ENCODE measurements around the gene ACTL7A.
"Not testable (repeated sequence)": the region's sequence is repeated elsewhere in the genome, so short reads cannot be mapped to it uniquely, and the experiment has no call there.

ACTL7A gene

GRCh38 chr9:108836319-108836718 is 25.7 kb upstream of the ACTL7A start:
- Histone ChIP-seq H3K27me3 (ENCODE audit: control insufficient read depth, insufficient read depth, low read length) (no peaks in the 10 kb centered on the region), H3K4me1 (ENCODE audit: control insufficient read depth, insufficient read depth, low read length) (no peaks in the 10 kb centered on the region), H3K4me2 (ENCODE audit: low read length) (no peak overlapping the region), H3K4me3 (ENCODE audit: low read length) (no peak overlapping the region), H3K9me3 (replicated peaks; ENCODE audit: low read length) (no peaks in the 10 kb centered on the region), H3K36me3 (ENCODE audit: insufficient read depth, low read length) (no peaks in the 10 kb centered on the region), H3K9ac (ENCODE audit: low read depth, low read length) (no peak overlapping the region)

GRCh38 chr9:108836781-108837180 is 25.3 kb upstream of the ACTL7A start:
- Histone ChIP-seq H3K9me3 (replicated peaks; ENCODE audit: low read length) (no peaks in the 10 kb centered on the region), H3K9ac (ENCODE audit: low read depth, low read length) (no peak overlapping the region), H3K27me3 (ENCODE audit: control insufficient read depth, insufficient read depth, low read length) (no peaks in the 10 kb centered on the region), H3K36me3 (ENCODE audit: insufficient read depth, low read length) (no peaks in the 10 kb centered on the region), H3K4me3 (ENCODE audit: low read length) (no peak overlapping the region), H3K4me2 (ENCODE audit: low read length) (no peak overlapping the region), H3K4me1 (ENCODE audit: control insufficient read depth, insufficient read depth, low read length) (no peaks in the 10 kb centered on the region)

GRCh38 chr9:108837530-108837929 is 24.5 kb upstream of the ACTL7A start:
- H3K9ac ChIP-seq (ENCODE audit: low read depth, low read length), result no peak overlapping the region
- H3K27me3 ChIP-seq (ENCODE audit: control insufficient read depth, insufficient read depth, low read length), result no peaks in the 10 kb centered on the region
- no peak overlapping the region for H3K4me2 ChIP-seq (ENCODE audit: low read length)
- H3K4me3 ChIP-seq (ENCODE audit: low read length), result no peak overlapping the region
- no peaks in the 10 kb centered on the region for H3K9me3 ChIP-seq (replicated peaks; ENCODE audit: low read length)
- H3K4me1 ChIP-seq (ENCODE audit: control insufficient read depth, insufficient read depth, low read length), result no peaks in the 10 kb centered on the region
- H3K36me3 ChIP-seq (ENCODE audit: insufficient read depth, low read length), result no peaks in the 10 kb centered on the region

- H3K4me3 ChIP-seq (ENCODE audit: low read length), result no peak overlapping the region
- H3K9ac ChIP-seq (ENCODE audit: low read depth, low read length), result no peak overlapping the region
- no peak overlapping the region for H3K4me2 ChIP-seq (ENCODE audit: low read length)
- no peaks in the 10 kb centered on the region for H3K9me3 ChIP-seq (replicated peaks; ENCODE audit: low read length)
- H3K36me3 ChIP-seq (ENCODE audit: insufficient read depth, low read length), result no peaks in the 10 kb centered on the region
- H3K27me3 ChIP-seq (ENCODE audit: control insufficient read depth, insufficient read depth, low read length), result no peaks in the 10 kb centered on the region
- H3K4me1 ChIP-seq (ENCODE audit: control insufficient read depth, insufficient read depth, low read length), result no peaks in the 10 kb centered on the region
Observed at GRCh38 chr9:108838017-108838416, 24.0 kb upstream of the ACTL7A start.

- H3K9me3 ChIP-seq (replicated peaks; ENCODE audit: low read length); H3K9ac ChIP-seq (ENCODE audit: low read depth, low read length); H3K4me2 ChIP-seq (ENCODE audit: low read length); H3K4me1 ChIP-seq (ENCODE audit: control insufficient read depth, insufficient read depth, low read length); H3K27me3 ChIP-seq (ENCODE audit: control insufficient read depth, insufficient read depth, low read length); H3K36me3 ChIP-seq (ENCODE audit: insufficient read depth, low read length); H3K4me3 ChIP-seq (ENCODE audit: low read length): not testable (repeated sequence)
Observed at GRCh38 chr9:108839561-108839960, 22.5 kb upstream of the ACTL7A start.

GRCh38 chr9:108842610-108843295 is 19.3 kb upstream of the ACTL7A start:
- Histone ChIP-seq H3K36me3 (ENCODE audit: insufficient read depth, low read length) (no peaks in the 10 kb centered on the region), H3K4me3 (ENCODE audit: low read length) (no peak overlapping the region), H3K9me3 (replicated peaks; ENCODE audit: low read length) (no peaks in the 10 kb centered on the region), H3K4me2 (ENCODE audit: low read length) (no peak overlapping the region), H3K4me1 (ENCODE audit: control insufficient read depth, insufficient read depth, low read length) (no peaks in the 10 kb centered on the region), H3K9ac (ENCODE audit: low read depth, low read length) (no peak overlapping the region), H3K27me3 (ENCODE audit: control insufficient read depth, insufficient read depth, low read length) (peaks cover 5% of the 10 kb centered on the region)

GRCh38 chr9:108844391-108844790 is 17.7 kb upstream of the ACTL7A start:
- Histone ChIP-seq H3K27me3 (ENCODE audit: control insufficient read depth, insufficient read depth, low read length) (peaks cover 5% of the 10 kb centered on the region), H3K4me2 (ENCODE audit: low read length) (no peak overlapping the region), H3K36me3 (ENCODE audit: insufficient read depth, low read length) (no peaks in the 10 kb centered on the region), H3K9ac (ENCODE audit: low read depth, low read length) (no peak overlapping the region), H3K4me3 (ENCODE audit: low read length) (no peak overlapping the region), H3K9me3 (replicated peaks; ENCODE audit: low read length) (no peaks in the 10 kb centered on the region), H3K4me1 (ENCODE audit: control insufficient read depth, insufficient read depth, low read length) (no peaks in the 10 kb centered on the region)

- H3K4me2 ChIP-seq (ENCODE audit: low read length), result no peak overlapping the region
Observed at GRCh38 chr9:108844856-108845255, 17.2 kb upstream of the ACTL7A start.

GRCh38 chr9:108845507-108845906 is 16.6 kb upstream of the ACTL7A start:
- Histone ChIP-seq H3K4me3 (ENCODE audit: low read length) (no peak overlapping the region), H3K9me3 (replicated peaks; ENCODE audit: low read length) (no peaks in the 10 kb centered on the region), H3K4me2 (ENCODE audit: low read length) (no peak overlapping the region), H3K4me1 (ENCODE audit: control insufficient read depth, insufficient read depth, low read length) (no peaks in the 10 kb centered on the region), H3K36me3 (ENCODE audit: insufficient read depth, low read length) (no peaks in the 10 kb centered on the region), H3K27me3 (ENCODE audit: control insufficient read depth, insufficient read depth, low read length) (peaks cover 5% of the 10 kb centered on the region), H3K9ac (ENCODE audit: low read depth, low read length) (no peak overlapping the region)

More at GRCh38 chr9:108844856-108845255, 17.2 kb upstream of the ACTL7A start:
- no peak overlapping the region for H3K4me3 ChIP-seq (ENCODE audit: low read length)
- H3K9me3 ChIP-seq (replicated peaks; ENCODE audit: low read length), result no peaks in the 10 kb centered on the region
- no peaks in the 10 kb centered on the region for H3K4me1 ChIP-seq (ENCODE audit: control insufficient read depth, insufficient read depth, low read length)
- no peak overlapping the region for H3K9ac ChIP-seq (ENCODE audit: low read depth, low read length)
- peaks cover 5% of the 10 kb centered on the region for H3K27me3 ChIP-seq (ENCODE audit: control insufficient read depth, insufficient read depth, low read length)
- H3K36me3 ChIP-seq (ENCODE audit: insufficient read depth, low read length), result no peaks in the 10 kb centered on the region

- no peak overlapping the region for H3K4me2 ChIP-seq (ENCODE audit: low read length)
Observed at GRCh38 chr9:108845947-108846346, 16.1 kb upstream of the ACTL7A start.

GRCh38 chr9:108848296-108848695 is 13.8 kb upstream of the ACTL7A start:
- H3K4me1 ChIP-seq (ENCODE audit: control insufficient read depth, insufficient read depth, low read length); H3K9ac ChIP-seq (ENCODE audit: low read depth, low read length); H3K4me2 ChIP-seq (ENCODE audit: low read length); H3K36me3 ChIP-seq (ENCODE audit: insufficient read depth, low read length); H3K9me3 ChIP-seq (replicated peaks; ENCODE audit: low read length); H3K4me3 ChIP-seq (ENCODE audit: low read length): not testable (repeated sequence)
- H3K27me3 ChIP-seq (ENCODE audit: control insufficient read depth, insufficient read depth, low read length), result peaks cover 18% of the 10 kb centered on the region

More at GRCh38 chr9:108845947-108846346, 16.1 kb upstream of the ACTL7A start:
- peaks cover 8% of the 10 kb centered on the region for H3K27me3 ChIP-seq (ENCODE audit: control insufficient read depth, insufficient read depth, low read length)
- H3K9ac ChIP-seq (ENCODE audit: low read depth, low read length), result no peak overlapping the region
- H3K4me3 ChIP-seq (ENCODE audit: low read length), result no peak overlapping the region
- H3K9me3 ChIP-seq (replicated peaks; ENCODE audit: low read length), result no peaks in the 10 kb centered on the region
- no peaks in the 10 kb centered on the region for H3K36me3 ChIP-seq (ENCODE audit: insufficient read depth, low read length)
- no peaks in the 10 kb centered on the region for H3K4me1 ChIP-seq (ENCODE audit: control insufficient read depth, insufficient read depth, low read length)

- no peaks in the 10 kb centered on the region for H3K9me3 ChIP-seq (replicated peaks; ENCODE audit: low read length)
- no peak overlapping the region for H3K4me3 ChIP-seq (ENCODE audit: low read length)
- H3K9ac ChIP-seq (ENCODE audit: low read depth, low read length), result no peak overlapping the region
- H3K27me3 ChIP-seq (ENCODE audit: control insufficient read depth, insufficient read depth, low read length), result peaks cover 13% of the 10 kb centered on the region
- no peaks in the 10 kb centered on the region for H3K4me1 ChIP-seq (ENCODE audit: control insufficient read depth, insufficient read depth, low read length)
- no peak overlapping the region for H3K4me2 ChIP-seq (ENCODE audit: low read length)
- H3K36me3 ChIP-seq (ENCODE audit: insufficient read depth, low read length), result no peaks in the 10 kb centered on the region
Observed at GRCh38 chr9:108850293-108850897, 11.7 kb upstream of the ACTL7A start.

Measured in skeletal muscle satellite cell (primary cell).